HG03064 (cell line): ENCODE measurements around the gene NCLN.
"Not testable (repeated sequence)": the region's sequence is repeated elsewhere in the genome, so short reads cannot be mapped to it uniquely, and the experiment has no call there.

Experiments used
- ATAC-seq: cut with Tn5 transposase; IDR thresholded peaks from one replicate; pipeline ENCODE4 v1.9.1; 2021; ENCODE audit warnings: low read depth; ENCODE audit not compliant: unreplicated experiment

NCLN gene

DNA sequence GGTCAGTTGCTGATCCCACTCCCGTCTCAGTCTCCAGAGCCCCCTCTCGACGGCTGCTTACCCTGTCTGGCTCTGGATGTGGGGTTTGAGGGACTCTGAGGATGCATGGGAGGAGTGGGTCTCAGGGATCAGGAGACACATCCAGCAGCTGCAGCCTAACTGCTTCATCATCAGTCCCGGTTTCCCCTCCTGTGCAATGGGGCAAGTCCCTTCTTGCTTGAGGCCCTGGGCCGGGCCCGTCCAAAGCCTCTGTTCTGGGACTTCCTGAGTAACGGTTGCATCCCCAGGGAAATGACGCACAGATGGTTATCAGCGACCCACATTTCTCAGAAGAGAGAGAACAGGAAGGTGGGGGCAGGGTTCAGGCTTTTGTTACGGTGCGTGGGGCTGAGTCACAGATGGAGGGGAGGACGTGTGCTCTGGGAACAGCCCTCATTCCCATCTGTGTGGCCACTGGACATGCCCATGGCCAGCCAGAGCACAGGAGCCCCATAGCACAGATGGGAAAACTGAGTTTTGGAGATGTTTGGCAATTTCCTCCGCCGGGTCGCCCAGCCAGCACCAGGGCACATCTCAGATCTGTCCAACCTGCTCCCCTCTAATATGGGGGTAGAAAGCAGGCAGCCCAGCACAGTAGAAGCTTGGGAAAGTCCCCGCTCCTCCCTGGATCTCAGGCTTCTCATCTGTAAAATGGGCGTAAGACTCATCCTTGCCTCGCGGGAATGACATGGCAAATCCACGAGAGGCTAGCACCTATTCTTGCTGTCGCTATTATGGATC is 30.6 kb upstream of the NCLN start:
- no peak for ATAC-seq

DNA sequence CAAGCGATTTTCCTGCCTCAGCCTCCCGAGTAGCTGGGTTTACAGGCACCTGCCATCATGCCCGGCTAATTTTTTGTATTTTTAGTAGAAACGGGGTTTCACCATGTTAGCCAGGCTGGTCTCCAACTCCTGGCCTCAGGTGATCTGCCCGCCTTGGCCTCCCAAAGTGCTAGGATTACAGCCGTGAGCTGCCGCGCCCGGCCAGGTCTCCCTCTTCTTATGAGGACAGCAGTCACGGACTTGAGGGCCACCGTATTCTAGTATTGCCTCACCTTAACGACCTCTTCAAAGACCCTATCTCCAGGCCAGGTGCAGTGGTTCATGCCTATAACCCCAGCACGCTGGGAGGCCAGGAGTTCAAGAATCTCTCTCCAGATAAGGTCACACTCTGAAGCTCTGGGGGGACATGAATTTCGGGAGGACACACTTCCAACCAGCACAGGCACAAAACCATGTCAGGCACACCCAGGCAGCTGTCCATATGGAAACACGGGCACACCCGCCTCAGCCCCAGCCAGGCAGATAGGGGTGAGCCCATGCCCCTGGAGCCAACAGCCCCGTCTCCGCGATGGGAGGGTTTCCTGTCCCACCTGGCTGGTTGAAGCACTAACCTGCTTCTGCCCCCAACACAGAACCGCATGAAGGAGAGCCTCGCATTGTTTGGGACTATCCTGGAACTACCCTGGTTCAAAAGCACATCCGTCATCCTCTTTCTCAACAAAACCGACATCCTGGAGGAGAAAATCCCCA is 28.5 kb upstream of the NCLN start:
- no peak for ATAC-seq

GRCh38 chr19:3159565-3159964 is 26.2 kb upstream of the NCLN start:
- ATAC-seq: no peak

- no peak for ATAC-seq
Observed at GRCh38 chr19:3160219-3160618, 25.5 kb upstream of the NCLN start.

GRCh38 chr19:3161453-3161852 is 24.3 kb upstream of the NCLN start:
- no peak for ATAC-seq

- no peak for ATAC-seq
Observed at GRCh38 chr19:3162418-3163229, 23.1 kb upstream of the NCLN start.

GRCh38 chr19:3163230-3163886 is 22.4 kb upstream of the NCLN start:
- ATAC-seq: no peak

DNA sequence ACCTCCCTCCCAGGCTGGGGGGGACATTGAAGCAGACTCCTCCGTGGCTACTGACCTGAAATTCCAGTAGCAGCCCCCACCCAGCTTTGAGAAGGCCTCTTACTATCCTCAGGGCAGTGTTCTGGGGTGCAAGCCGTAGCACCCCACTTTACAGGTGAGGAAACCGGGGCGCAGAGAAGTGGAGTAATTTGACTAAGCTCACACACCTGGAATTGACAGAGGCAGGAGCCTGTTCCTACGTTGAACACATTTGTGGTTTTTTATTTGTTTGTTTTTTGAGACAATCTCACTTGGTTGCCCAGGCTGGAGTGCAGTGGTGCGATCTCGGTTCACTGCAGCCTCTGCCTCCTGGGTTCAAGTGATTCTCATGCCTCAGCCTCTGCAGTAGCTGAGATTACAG is 21.8 kb upstream of the NCLN start:
- no peak for ATAC-seq

DNA sequence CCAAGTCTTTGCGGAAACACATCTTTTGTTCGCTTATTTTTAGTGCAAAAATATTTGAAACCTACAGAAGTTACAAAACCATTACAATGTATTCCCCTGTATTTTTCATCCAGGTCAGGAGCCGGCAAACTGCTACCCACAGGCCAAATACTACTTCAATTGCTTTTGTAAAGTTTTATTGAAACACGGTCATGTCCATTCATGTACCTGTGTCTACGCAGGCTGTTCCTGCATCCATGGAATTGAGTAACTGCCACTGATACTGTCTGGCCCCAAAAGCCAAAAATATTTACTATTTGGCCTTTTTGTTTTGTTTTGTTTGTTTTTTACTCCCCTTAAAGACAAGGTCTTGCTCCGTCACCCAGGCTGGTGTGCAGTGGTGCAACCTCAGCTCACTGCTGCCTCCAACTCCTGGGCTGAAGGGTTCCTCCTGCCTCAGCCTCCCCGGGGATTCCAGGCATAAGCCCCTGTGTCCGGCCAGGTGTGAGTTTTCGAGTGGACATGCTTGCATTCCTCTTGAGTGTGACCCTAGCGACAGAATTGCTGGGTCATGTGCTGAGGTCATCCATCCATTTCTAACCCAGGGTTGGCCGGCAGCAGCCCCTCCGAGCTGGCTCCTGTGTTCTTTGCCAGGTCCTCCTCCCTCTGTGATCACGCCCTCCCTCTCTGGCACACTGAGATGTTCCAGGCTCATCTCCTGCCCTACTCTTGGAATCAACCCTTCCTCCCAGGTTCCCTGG is 18.0 kb upstream of the NCLN start:
- ATAC-seq: no peak

DNA sequence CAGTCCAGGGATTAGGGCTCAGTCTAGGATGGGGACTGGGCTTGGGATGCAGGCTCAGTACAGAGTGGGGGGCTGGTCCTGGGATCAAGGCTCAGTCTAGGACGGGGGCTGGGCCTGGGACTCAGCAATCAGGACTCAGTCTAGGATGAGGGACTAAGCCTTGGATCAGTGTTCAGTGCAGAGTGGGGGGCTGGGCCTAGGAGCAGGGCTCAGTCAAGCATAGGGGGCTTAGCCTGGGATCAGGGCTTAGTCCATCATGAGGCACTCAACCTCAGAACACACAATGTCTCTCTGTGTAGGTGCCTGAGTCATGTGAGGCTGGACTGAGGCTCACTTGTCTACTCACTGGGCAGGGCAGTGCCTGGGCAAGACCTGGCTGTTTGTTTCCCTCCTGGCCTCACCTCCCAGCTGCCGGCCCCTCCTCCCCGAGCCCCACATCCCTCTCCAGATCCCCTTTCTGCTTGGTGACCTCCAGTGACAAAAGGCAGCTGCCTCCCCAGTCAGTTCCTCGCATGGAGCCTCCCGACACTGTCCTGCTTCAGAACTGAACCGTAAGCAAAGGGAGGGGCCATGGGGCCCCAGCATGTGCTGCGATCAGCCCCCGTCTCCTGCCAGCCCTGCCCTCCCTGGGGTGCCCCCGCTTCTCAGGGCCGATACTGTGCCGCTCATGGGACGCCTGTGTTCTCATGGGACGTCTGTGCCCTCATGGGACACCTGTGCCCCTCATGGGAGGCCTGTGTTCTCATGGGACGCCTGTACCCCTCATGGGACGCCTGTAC is 13.6 kb upstream of the NCLN start:
- ATAC-seq: no peak

GRCh38 chr19:3172673-3173000 is 13.1 kb upstream of the NCLN start:
- ATAC-seq: not testable (repeated sequence)

DNA sequence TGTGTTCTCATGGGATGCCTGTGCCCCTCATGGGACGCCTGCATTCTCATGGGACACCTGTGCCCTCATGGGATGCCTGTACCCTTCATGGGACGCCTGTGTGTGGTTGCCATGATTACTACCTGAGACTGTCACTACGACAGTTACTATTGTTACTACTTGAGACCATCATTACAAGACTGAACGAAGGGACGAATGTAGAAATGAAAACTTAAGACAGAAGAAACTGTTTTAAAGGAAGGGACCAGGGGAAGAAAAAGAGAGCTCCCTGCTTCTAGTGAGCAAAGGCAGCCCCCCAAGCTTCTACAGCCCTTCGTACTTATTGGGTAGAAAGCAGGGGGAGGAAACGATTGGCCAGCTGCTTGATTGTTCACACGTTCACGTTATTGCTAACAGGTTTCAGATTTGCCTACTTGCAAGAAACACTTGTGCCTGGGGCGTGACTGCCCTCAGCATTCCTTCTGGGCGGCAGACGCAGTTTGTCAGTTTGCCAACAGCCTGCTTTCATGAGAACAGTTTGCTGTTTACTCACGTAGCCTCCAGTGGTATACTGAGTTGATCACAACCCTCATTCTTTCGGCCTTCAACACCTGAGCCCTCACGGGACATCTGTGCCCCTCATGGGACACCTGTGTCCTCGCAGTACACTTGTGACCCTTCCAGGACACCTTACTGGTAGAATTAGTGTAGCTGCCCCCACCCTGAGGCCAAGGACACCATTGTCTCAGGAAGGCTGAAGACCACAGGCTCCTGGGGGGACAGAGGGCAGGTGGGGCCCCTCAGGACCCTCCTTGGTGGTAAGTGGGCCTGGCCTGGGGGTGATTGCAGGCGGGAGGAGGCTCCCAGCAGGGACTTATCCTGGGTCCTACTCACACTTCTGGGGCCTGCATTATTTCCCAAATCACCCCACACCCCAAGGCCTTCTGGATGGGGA is 9.7 kb upstream of the NCLN start:
- ATAC-seq: no peak

DNA sequence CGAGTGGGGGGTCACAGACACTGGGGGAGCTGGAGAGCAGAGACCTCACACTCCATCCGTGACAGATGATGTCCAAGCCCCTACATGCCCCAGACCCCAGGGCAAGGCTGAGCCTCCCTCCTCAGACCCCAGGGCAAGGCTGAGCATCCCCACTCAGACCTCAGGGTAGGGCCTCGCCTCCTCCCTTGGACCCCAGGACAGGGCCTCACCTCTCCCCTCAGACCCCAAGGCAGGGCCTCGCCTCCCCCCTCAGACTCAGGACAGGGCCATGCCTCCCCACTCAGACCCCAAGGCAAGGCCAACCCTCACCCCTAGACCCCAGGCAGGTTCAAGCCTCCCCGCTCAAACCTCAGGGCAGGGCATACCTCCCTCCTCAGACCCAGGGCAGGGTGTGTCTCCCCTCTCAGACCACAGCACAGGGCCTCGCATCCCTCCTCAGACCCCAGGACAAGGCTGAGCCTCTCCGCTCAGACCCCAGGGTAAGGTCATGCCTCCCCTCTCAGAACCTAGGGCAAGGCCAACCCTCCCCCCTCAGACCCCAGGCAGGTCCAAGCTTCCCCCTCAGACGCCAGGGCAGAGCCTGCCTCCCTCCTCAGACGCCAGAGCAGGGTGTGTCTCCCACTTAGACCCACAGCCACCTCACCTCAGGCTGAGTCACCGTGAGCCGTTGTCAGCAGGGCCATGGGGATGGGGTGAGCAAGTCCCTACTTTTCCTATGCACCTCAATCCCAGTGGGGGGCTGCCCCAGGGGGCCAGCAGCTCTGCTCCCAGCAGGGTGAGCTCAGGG is 8.8 kb upstream of the NCLN start:
- ATAC-seq: no peak

DNA sequence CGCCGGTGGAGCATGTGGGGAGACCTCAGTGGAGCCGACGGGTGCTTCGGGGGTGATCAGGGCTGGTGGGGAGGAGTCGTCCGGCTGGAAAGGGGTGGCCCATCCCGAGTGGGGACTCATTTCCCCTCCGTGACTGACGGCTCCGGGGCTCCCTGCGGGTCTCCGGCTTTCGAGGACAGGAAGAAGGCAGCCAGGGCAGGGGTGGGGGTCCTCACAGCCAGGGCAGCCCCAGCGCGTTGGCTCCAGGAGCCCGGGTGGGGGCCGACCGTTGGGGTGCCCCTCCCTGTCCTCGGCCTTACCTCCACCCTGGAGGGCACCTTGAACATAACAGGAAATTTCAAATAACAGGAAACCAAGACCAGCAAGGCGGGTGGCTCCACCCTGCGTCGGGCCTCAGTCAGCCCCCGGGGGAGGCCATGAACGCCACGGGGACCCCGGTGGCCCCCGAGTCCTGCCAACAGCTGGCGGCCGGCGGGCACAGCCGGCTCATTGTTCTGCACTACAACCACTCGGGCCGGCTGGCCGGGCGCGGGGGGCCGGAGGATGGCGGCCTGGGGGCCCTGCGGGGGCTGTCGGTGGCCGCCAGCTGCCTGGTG is 7.3 kb upstream of the NCLN start, which contains the start of gene S1PR4:
Gene S1PR4, plus strand, starts transcription at position 393 of the 596 bp plus-strand sequence. Its CDS starts 24 bp downstream, at position 417.
- no peak for ATAC-seq

- ATAC-seq: no peak
Observed at GRCh38 chr19:3178973-3179738, 6.6 kb upstream of the NCLN start.

- ATAC-seq: no peak
Observed at GRCh38 chr19:3179739-3180293, 5.9 kb upstream of the NCLN start.
